ENCODE results near the gene ITPR3. TPM values are rescaled to one million over a fixed set of nuclear protein-coding genes. Genes with fewer than 3 reads are reported as not detected.
A peak's percentile ranks its signal among the peaks of the same experiment; 100 is the strongest.

Gene ITPR3
- total RNA-seq, 4 donors from 2014 or later, result 105 to 262 (median 124) TPM

DNA sequence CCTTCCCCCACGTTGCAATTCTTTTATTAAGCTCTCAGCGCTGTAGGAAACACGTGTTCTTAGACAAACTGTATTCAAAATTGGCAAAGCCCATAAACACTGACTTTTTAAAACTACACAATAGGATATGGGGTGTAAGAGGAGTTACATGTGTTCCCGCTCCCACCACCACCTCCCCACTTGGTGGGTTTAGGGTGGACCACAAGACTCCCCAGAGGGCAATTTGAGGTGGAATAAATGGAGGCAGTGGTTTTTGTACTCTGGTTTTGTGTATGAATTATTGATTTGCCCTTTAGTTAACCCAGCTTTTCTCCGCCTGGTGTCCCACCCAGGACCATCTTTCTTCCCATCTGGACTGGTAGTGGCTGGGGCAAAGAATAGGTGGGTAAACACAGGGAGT is 86.6 kb downstream of the ITPR3 start:
- intact Hi-C loops (cut with DNase I; ENCODE audit: low total_unique reads) (no loop called here), in situ Hi-C loops (cut with MboI; ENCODE audit: low pct_ligation_motif_present in 1 of 4, low pct_unique_long_range_greater_than_20kb in 1 of 4, low sequenced_read_pairs in 3 of 4) (loop anchor here in 1 of 4 donors (10.0 kb wide), 1 partner anchor 123 kb away; the partner anchor contains the start of gene BAK1)
- peaks cover 7 to 15% (median 10%) of the 10 kb centered on the region in 4 donors for H3K4me1 ChIP-seq
- H3K9me3 ChIP-seq, result no peaks in the 10 kb centered on the region
- TF ChIP-seq CTCF (IDR thresholded peaks at IDR 0.05) (no peak), POLR2AphosphoS5 (IDR thresholded peaks at IDR 0.05) (no peak), POLR2A (IDR thresholded peaks at IDR 0.05) (no peak), EP300 (IDR thresholded peaks at IDR 0.05; ENCODE audit: low read depth) (no peak)
- no peaks in the 10 kb centered on the region for H3K36me3 ChIP-seq
- no peak overlapping the region for H3K4me3 ChIP-seq
- no peak for DNase-seq
- WGBS, 2 donors (ENCODE audit: low coverage in 1 of 2), result 90 to 100% methylated on average over 3 to 5 of the region's 5 CpGs
- no peaks in the 10 kb centered on the region for H3K27me3 ChIP-seq
- H3K27ac ChIP-seq, result no peak overlapping the region

DNA sequence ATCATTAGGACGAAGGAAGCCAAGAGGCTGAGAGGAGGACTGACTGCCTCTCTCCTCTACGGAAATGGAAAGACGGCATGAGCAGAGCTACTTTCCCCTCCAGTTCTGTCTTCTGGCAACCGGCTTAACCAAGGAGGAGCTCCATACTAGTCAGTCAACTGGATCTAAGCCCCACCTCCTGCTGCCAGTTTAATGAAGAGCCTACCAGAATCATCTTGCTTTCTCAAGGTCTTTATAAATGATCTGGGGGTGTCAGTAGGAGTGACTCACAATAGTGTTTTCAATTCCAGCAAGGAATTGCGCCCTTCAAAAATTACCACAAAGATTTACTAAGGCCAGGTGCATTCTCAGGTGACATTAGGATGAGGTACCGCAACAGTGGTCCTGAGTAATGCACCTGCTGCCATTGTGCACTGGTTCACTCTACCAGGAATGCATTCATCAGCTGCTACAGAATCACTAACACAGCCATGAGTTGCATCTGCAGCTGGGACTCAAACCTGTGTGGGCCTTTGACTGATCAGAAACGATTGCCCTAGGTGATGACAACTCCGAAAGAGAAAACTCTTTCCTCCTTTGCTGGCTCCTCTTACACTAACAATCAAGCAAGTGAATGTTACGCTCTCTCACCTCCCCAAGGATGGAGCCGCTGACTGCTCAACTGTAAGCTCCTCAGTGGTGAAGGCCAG is 87.5 kb downstream of the ITPR3 start:
- Histone ChIP-seq H3K36me3 (no peaks in the 10 kb centered on the region), H3K27me3 (no peaks in the 10 kb centered on the region), H3K27ac (no peak overlapping the region), H3K9me3 (no peaks in the 10 kb centered on the region), H3K4me1 (peaks cover 7 to 15% (median 10%) of the 10 kb centered on the region in 4 donors), H3K4me3 (no peak overlapping the region)
- TF ChIP-seq POLR2A (IDR thresholded peaks at IDR 0.05), result no peak
- in situ Hi-C loops (cut with MboI; ENCODE audit: low pct_ligation_motif_present in 1 of 4, low pct_unique_long_range_greater_than_20kb in 1 of 4, low sequenced_read_pairs in 3 of 4), result loop anchor here in 1 of 4 donors (10.0 kb wide), 1 partner anchor 124 kb away; the partner anchor contains the start of gene BAK1
- intact Hi-C loops (cut with DNase I; ENCODE audit: low total_unique reads), result no loop called here
- no peak for DNase-seq
- 94 to 95% methylated on average over 6 to 10 of the region's 10 CpGs for WGBS, 2 donors (ENCODE audit: low coverage in 1 of 2)

DNA sequence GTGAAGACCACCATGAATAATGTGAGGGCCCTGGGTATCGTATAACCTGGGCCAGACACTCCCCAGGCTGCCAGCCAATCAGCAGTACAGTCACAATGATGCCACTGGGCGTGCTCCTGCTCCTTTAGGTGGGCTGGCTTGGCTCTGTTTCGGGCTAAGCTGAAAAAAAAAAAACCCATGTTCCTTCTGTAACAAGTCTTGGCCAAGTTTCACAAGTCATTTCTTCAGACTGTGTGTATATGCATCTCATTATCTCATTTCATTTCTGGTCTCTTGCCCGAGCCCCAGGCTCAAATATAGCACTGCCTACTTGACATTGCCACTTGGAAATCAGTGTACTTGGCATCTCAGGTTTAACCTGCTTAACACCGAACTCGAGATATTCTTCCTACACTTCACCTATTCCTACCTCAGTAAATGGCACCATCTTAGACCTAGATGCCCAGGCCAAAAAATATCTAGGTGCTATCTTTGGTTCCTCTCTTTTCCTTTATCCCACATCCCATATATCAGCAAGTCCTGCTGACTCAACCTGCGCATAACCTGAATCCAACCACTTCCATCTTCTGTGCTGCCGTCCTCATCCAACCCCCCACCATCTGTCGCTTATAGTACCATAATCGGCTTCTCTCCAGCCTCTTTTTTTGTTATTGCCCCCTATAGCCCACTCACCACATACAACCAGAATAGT is 88.6 kb downstream of the ITPR3 start:
- Histone ChIP-seq H3K9me3 (no peaks in the 10 kb centered on the region), H3K4me1 (peaks cover 7 to 15% (median 10%) of the 10 kb centered on the region in 4 donors), H3K27me3 (no peaks in the 10 kb centered on the region), H3K27ac (no peak overlapping the region), H3K4me3 (no peak overlapping the region), H3K36me3 (no peaks in the 10 kb centered on the region)
- intact Hi-C loops (cut with DNase I; ENCODE audit: low total_unique reads) (no loop called here), in situ Hi-C loops (cut with MboI; ENCODE audit: low pct_ligation_motif_present in 1 of 4, low pct_unique_long_range_greater_than_20kb in 1 of 4, low sequenced_read_pairs in 3 of 4) (loop anchor here in 1 of 4 donors (10.0 kb wide), 1 partner anchor 125 kb away; the partner anchor contains the start of gene BAK1)
- no peak for DNase-seq
- 91 to 93% methylated on average over 7 to 10 of the region's 10 CpGs for WGBS, 2 donors (ENCODE audit: low coverage in 1 of 2)
- TF ChIP-seq POLR2AphosphoS5 (IDR thresholded peaks at IDR 0.05) (no peak), CTCF (IDR thresholded peaks at IDR 0.05) (no peak), POLR2A (IDR thresholded peaks at IDR 0.05) (no peak), EP300 (IDR thresholded peaks at IDR 0.05; ENCODE audit: low read depth) (no peak)

- intact Hi-C loops (cut with DNase I; ENCODE audit: low total_unique reads), result no loop called here
- in situ Hi-C loops (cut with MboI; ENCODE audit: low pct_ligation_motif_present in 1 of 4, low pct_unique_long_range_greater_than_20kb in 1 of 4, low sequenced_read_pairs in 3 of 4), result no loop called here
- Histone ChIP-seq H3K36me3 (no peaks in the 10 kb centered on the region), H3K27ac (peak overlapping the region; percentile 92 to 95 (median 94)), H3K4me3 (peak overlapping the region in 3 of 4 donors; percentile 67 to 95 (median 76)), H3K4me1 (peaks cover 7 to 15% (median 10%) of the 10 kb centered on the region in 4 donors), H3K9me3 (no peaks in the 10 kb centered on the region), H3K27me3 (no peaks in the 10 kb centered on the region)
- TF ChIP-seq POLR2A (IDR thresholded peaks at IDR 0.05) (no peak), POLR2AphosphoS5 (IDR thresholded peaks at IDR 0.05) (no peak), EP300 (IDR thresholded peaks at IDR 0.05; ENCODE audit: low read depth) (no peak), CTCF (IDR thresholded peaks at IDR 0.05) (no peak)
- 78 to 90% methylated on average over 9 to 15 of the region's 15 CpGs for WGBS, 2 donors (ENCODE audit: low coverage in 1 of 2)
- DNase-seq, result no peak
Observed at GRCh38 chr6:33710296-33711121, 89.4 kb downstream of the ITPR3 start.

All from transverse colon (tissue), 4 donors.